GM19238 (cell line): ENCODE measurements around the gene NOVA1.

Experiments used
- DNase-seq: peaks from one replicate; pipeline ENCODE4 v3.0.0; 2011; ENCODE audit warnings: low spot score; ENCODE audit not compliant: insufficient read length

NOVA1 gene

DNA sequence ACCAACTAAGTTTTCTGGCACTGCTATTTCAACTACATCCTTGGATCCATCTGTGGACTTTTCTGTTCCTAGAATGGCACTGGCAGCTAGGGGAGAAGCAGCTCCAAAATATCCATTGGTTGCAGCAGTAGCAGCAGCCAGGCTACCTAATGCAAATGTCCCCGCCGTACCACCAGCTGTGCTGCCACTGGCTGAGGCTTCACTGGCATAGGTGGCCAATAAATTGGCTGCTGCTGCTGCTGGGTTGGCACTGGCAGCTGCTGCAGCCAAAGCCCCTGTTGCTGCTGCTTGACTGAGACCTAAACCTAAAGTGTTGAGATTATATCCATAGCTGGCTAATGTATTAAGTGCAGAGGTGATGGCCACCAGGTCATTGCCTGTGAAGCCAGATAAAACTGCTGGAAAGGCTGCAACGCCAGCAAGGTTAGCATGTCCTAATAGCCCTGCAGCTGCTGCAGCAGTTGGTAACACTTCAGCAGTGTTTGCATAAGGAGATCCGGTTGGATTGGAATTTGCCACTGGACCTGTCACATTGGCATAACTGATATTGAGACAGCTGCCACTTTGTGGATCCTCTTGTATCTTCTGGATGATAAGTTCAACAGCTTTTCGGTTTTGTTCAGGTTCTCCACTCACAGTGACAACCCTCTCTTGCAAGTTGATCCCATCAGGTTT lies 149.5 kb downstream of the NOVA1 start:
- no peak for DNase-seq

DNA sequence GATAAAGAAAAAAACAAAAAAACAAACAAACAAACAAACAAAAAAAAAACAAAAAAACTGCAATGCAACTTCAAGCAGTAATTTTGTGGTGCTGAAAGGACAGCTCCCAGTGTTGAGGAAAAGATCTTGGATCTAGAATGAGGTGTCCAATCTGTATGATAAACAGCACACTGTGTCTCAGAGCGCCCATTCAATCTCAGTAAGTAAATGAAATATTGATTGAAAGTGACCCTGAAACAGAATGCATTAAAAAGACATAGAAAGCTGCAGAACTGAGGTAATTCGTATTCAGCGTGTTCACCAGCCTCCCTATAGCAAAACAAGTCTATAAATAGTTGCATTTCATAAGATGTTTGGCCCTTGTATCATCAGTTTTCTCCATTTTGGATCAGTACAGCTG lies 153.0 kb downstream of the NOVA1 start:
- no peak for DNase-seq

DNA sequence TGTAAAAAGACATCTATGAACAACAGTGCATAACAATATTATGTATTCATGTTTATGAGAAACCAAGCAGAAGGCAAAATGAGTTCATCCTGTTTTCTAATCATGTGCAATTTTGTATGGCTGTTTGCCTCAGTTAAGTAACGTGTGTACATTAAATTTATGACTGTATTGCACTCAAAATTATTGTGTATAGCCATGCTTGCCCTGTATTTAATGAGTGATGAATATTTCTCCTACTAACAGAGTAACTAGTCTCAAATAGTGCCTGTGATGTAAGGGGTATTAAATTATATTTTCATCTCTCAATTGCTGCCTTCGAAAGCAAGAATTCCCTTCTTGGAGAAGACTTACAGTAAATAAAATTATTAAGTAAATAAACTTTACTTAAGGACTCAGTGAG lies 154.2 kb downstream of the NOVA1 start:
- DNase-seq: no peak

- DNase-seq: no peak
Measured at GRCh38 chr14:26429205-26429604, 168.6 kb downstream of the NOVA1 start.

GRCh38 chr14:26427097-26427496 lies 170.7 kb downstream of the NOVA1 start:
- DNase-seq: no peak

- DNase-seq: no peak
Measured at GRCh38 chr14:26424537-26424936, 173.3 kb downstream of the NOVA1 start.

DNA sequence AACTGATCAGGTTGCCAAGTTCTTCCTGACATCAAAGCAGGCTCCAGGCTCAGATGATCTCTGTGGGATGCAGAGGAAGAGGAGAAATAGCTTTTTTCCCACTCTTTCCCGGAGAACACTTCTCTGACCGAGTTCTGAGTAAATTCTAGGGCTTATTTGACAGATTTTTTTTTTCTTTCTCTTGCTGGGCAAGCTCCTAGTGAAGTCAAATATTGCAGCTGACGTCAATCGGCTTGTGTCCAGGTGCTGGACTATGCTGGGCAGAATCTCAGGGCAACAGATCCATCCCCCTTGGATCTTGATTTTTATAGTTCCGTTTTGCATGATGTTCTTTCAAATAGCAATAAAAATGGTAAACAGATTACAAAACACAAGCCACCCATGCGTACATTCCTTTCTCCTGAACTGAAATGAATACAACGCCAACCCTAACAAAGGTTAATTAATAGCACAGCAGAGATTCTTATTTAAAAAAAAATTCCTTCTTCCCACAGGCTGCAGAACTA lies 182.2 kb downstream of the NOVA1 start:
- no peak for DNase-seq

DNA sequence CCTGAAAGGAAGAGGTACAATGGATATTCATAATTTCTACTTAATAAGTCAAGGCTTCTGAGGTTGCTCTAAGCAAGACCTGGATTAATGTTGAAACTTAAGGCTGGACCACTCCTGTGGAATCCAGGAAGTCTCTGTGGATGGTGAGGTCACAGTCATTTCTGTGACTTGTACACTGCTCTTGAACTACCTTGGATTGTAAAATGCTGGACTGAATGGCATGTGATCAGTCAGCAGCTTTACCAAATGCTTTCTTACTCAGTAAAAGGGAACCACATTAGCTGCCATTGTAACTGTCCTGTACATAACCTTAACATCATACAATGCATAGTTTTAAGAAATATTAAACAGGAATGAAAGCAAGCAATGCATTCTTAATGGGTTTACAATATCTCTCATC lies 182.9 kb downstream of the NOVA1 start:
- DNase-seq: no peak

DNA sequence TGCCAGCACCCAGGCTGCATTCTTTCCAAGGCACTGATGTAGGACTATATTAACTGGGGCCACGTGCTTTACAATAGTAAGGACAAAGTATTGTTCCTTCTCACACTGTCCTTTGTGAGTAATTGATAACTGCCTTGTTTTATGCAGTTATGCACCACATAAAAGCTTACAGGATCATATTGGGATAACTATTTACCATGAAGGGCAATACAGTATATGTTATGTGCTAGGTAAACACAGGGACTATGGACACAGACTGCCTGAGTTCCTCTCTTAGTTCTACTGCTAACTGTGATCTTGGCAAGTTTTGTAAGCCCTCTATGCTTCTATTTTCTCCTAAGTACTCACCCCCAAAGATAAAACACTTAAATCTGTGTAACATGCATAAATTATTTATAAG lies 183.7 kb downstream of the NOVA1 start:
- DNase-seq: no peak

DNA sequence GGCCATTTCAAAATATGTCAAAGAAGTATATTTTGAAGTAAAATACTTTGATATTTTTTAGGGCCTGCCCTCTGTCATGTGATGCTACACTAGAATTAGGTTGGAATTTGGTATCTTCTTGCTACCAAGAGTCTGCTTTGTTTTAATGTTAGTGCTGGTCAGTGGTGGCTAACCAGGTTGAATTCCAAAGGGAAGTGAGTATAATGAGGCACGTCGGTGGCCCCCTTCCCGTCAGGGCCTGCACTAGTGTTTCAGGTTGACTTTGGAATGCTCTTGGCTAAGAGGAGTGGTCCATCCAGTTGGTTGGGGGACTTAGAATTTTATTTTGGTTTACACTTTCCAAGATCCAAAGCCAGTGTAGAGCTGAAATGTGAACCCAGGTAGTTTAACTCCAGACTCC lies 185.4 kb downstream of the NOVA1 start:
- no peak for DNase-seq

DNA sequence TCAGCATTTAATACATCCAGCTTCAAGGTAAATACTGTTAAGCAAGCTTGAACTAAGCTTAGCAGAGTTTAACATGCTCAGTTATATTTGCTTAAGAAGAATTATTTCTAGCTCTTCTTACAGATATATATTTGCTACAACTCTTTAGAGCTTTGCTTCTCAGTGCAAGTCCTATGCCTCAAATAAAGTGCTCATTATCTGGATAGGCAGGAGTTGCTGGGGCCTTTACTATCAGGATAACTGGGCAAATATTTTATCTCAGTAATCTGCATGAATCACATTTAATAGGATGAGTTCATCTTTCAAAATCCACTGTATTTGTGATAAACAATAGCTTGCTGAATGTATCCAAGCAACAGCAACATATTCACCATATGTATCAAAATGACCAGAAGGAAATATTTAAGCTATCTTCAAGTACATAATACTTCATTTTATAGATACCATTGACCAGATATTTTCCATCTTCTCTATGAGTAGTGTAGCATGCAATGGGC lies 187.6 kb downstream of the NOVA1 start:
- DNase-seq: no peak

DNA sequence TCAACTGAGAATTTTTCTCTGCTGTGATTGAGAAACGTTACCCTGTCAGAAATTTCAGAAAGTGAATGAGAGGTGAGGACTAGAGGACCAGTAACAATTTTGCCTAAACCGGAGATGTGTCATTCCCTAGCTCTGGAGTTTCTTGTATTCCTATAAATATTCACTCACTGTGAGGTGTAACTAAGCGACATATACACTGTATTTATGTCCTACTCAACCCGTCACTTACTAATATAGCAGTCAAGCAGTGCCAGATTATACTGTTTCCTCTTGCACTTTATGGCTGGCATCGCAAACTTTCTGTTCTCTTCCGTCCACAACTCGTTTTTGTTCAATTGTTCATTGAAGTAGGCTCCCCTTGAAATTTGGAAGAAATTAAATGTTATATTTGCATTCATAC lies 192.9 kb downstream of the NOVA1 start:
- no peak for DNase-seq

- no peak for DNase-seq
Measured at GRCh38 chr14:26403760-26404159, 194.1 kb downstream of the NOVA1 start.

- DNase-seq: no peak
Measured at GRCh38 chr14:26402126-26402525, 195.7 kb downstream of the NOVA1 start.

GRCh38 chr14:26401179-26401968 lies 196.5 kb downstream of the NOVA1 start:
- no peak for DNase-seq

- DNase-seq: no peak
Measured at GRCh38 chr14:26400373-26400772, 197.5 kb downstream of the NOVA1 start.

DNA sequence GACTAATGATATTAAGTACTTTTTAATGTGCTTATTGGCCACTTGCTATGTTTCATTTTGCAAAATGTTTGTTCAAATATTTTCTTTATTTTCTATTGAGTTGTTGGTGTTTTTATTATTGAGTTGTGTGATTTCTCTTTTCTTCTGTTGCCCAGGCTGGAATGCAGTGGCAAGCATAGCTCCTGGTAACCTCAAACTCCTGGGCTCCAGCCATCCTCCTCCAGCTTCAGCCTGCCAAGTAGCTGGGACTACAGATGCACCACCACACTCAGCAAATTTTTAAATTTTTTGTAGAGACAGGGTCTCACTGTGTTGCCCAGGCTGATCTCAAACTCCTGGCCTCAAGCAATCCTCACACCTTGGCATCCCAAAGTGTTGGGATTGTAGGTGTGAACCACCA lies 199.2 kb downstream of the NOVA1 start:
- DNase-seq: no peak
